Stomach (tissue), 4 donors: ENCODE data around the gene STARD10.

Source experiments
- POLR2AphosphoS5 ChIP-seq, 3 donors: sonication (generic); formaldehyde crosslinking; IDR thresholded peaks; one replicate each; pipeline ENCODE4 v1.6.1; 2016; ENCODE audit warnings: antibody characterized with exemption in 3 of 3
- TF ChIP-seq, protein P1 (sequence below), 7 experiments: fragments of 450-650 bp in 4 of 7; fragments of 200-600 bp in 3 of 7; sonication (generic) in 3 of 7; IDR thresholded peaks; one replicate each; pipeline ENCODE4 v1.5.1; 2016 to 2019; ENCODE audit warnings: antibody characterized with exemption in 7 of 7, control low read depth in 2 of 7, mild to moderate bottlenecking in 1 of 7

DNA sequence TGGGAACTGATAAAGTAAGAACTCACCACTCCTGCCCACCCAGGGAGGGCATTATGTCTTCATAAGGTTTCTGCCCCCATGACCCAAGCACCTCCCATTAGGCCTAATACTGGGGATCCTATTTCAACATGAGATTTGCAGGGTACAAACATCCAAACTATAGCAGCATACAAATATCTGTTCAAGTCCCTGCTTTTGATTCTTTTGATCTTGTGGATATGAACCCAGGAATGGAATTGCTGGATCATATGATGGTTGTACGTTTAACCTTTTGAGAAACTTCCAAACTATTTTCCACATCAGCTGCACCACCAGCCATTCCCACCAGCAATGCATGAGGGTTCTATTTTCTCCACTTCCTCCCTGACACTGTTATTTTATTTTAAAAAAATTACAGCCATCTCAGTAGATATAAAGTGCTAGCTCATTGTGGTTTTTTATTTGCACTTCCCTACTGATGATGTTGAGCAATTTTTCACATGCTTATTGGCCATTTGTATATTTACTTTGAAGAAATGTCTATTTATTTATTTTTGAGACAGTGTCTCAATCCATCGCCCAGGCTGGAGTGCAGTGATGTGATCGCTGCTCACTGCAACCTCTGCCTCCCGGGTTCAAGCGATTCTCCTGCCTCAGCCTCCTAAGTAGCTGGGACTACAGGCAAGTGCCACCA is 13.3 kb upstream of the STARD10 start:
- TF ChIP-seq, protein P1, sequence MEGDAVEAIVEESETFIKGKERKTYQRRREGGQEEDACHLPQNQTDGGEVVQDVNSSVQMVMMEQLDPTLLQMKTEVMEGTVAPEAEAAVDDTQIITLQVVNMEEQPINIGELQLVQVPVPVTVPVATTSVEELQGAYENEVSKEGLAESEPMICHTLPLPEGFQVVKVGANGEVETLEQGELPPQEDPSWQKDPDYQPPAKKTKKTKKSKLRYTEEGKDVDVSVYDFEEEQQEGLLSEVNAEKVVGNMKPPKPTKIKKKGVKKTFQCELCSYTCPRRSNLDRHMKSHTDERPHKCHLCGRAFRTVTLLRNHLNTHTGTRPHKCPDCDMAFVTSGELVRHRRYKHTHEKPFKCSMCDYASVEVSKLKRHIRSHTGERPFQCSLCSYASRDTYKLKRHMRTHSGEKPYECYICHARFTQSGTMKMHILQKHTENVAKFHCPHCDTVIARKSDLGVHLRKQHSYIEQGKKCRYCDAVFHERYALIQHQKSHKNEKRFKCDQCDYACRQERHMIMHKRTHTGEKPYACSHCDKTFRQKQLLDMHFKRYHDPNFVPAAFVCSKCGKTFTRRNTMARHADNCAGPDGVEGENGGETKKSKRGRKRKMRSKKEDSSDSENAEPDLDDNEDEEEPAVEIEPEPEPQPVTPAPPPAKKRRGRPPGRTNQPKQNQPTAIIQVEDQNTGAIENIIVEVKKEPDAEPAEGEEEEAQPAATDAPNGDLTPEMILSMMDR (IDR thresholded peaks at IDR 0.05), result no peak
- no peak for TF ChIP-seq POLR2AphosphoS5 (IDR thresholded peaks at IDR 0.05)
